HCT116 (cell line): ENCODE data around the gene TNNI3. TPM values are rescaled to one million over a fixed set of nuclear protein-coding genes. Genes with fewer than 3 reads are reported as not detected.

ENCODE experiments used
- ATAC-seq: fragments of 200-7000 bp; cut with Tn5 transposase; 2 replicates; pipeline ENCODE4 v1.9.1; 2020; ENCODE audit warnings: mild to moderate bottlenecking, moderate library complexity
- BruUV-seq: library from RNA; stranded (reverse); fragments of 400-500 nt; replicated peaks from 2 replicates; lab custom pipeline; 2021; lab: Mats Ljungman, UMichigan
- CTCF ChIA-PET: fragments of 300-600 bp; sonication (Branson Sonifier 250); formaldehyde crosslinking; loops from one replicate; lab custom pipeline; 2021; ENCODE audit warnings: antibody characterized with exemption; lab: Charles Lee
- POLR2A ChIA-PET: fragments of 300-600, 350-600 bp; sonication (Branson Sonifier 250); formaldehyde crosslinking; loops from one replicate; lab custom pipeline; 2021; ENCODE audit warnings: antibody characterized with exemption; lab: Charles Lee
- RAD21 ChIA-PET, 2 experiments: fragments of 300-600 bp; sonication (Branson Sonifier 250); formaldehyde crosslinking; loops; one replicate each; lab custom pipeline; 2023; ENCODE audit warnings: low total read pairs in 2 of 2; ENCODE audit not compliant: uncharacterized antibody in 2 of 2, unreplicated experiment in 2 of 2, low non-redundant PET in 1 of 2; lab: Charles Lee
- DNase-seq: peaks from one replicate; pipeline ENCODE4 v3.0.0-alpha.2; 2010; ENCODE audit warnings: low read depth, low spot score
- H2AFZ ChIP-seq: fragments of 200-600 bp; shearing (Covaris generic), sonication (generic); 2 replicates; pipeline ENCODE4 v1.6.1; 2017; ENCODE audit warnings: low read depth, mixed run types, mixed read lengths, antibody characterized with exemption, low read length; ENCODE audit not compliant: poor library complexity, severe bottlenecking
- H3K27ac ChIP-seq: 2 replicates; pipeline ENCODE4 v1.5.1; 2012; ENCODE audit warnings: low read depth, low read length
- H3K27me3 ChIP-seq: fragments of 200-600 bp; sonication (generic); 2 replicates; pipeline ENCODE4 v1.6.1; 2016; ENCODE audit warnings: mixed run types, low read length, mixed read lengths; ENCODE audit not compliant: insufficient read depth
- H3K36me3 ChIP-seq, 2 experiments: fragments of 200-500 bp in 1 of 2; fragments of 200-600 bp in 1 of 2; sonication (Bioruptor generic) in 1 of 2; sonication (generic) in 1 of 2; 2 replicates each; pipeline versions ENCODE4 v1.5.1 to v1.6.1; 2014 to 2016; ENCODE audit warnings: low read length in 2 of 2, inconsistent platforms in 1 of 2, mixed read lengths in 1 of 2, mixed run types in 1 of 2; ENCODE audit not compliant: insufficient read depth in 2 of 2, control insufficient read depth in 1 of 2
- H3K4me1 ChIP-seq, 2 experiments: fragments of 200-600 bp in 1 of 2; sonication (generic) in 1 of 2; 2 replicates each; pipeline versions ENCODE4 v1.5.1 to v1.6.1; 2012 to 2017; ENCODE audit warnings: low read length in 2 of 2, inconsistent platforms in 1 of 2, mild to moderate bottlenecking in 1 of 2, mixed read lengths in 1 of 2, mixed run types in 1 of 2, moderate library complexity in 1 of 2; ENCODE audit not compliant: insufficient read depth in 2 of 2, control insufficient read depth in 1 of 2
- H3K4me2 ChIP-seq: fragments of 200-600 bp; sonication (generic); 2 replicates; pipeline ENCODE4 v1.6.1; 2017; ENCODE audit warnings: mixed run types, low read length, mixed read lengths
- H3K4me3 ChIP-seq, 2 experiments: fragments of 200-600 bp in 1 of 2; sonication (generic) in 1 of 2; replicated peaks in 1 of 2; 2 replicates each; pipeline ENCODE4 v1.5.1; 2011 to 2016; ENCODE audit warnings: low read length in 2 of 2, control low read depth in 1 of 2, low read depth in 1 of 2, mild to moderate bottlenecking in 1 of 2, mixed read lengths in 1 of 2, mixed run types in 1 of 2
- H3K79me2 ChIP-seq: fragments of 200-600 bp; sonication (generic); 2 replicates; pipeline ENCODE4 v1.6.1; 2017; ENCODE audit warnings: mild to moderate bottlenecking, mixed run types, low read length, moderate library complexity, mixed read lengths; ENCODE audit not compliant: insufficient read depth
- H3K9ac ChIP-seq: fragments of 200-600 bp; sonication (generic); 2 replicates; pipeline ENCODE4 v1.6.1; 2016; ENCODE audit warnings: low read length, mixed read lengths
- H3K9me2 ChIP-seq: fragments of 200-600 bp; sonication (generic), shearing (Covaris generic); 2 replicates; pipeline ENCODE4 v1.6.1; 2017; ENCODE audit warnings: mixed run types, mild to moderate bottlenecking, moderate library complexity; ENCODE audit not compliant: insufficient read depth
- H3K9me3 ChIP-seq, 2 experiments: fragments of 200-500 bp in 1 of 2; fragments of 200-600 bp in 1 of 2; sonication (Bioruptor generic) in 1 of 2; sonication (generic) in 1 of 2; 2 replicates each; pipeline ENCODE4 v1.6.1; 2014 to 2017; ENCODE audit warnings: low read length in 2 of 2, mixed read lengths in 2 of 2, inconsistent platforms in 1 of 2, low read depth in 1 of 2, mild to moderate bottlenecking in 1 of 2, mixed run types in 1 of 2, moderate library complexity in 1 of 2; ENCODE audit not compliant: control insufficient read depth in 1 of 2, insufficient read depth in 1 of 2
- H4K20me1 ChIP-seq: fragments of 200-600 bp; sonication (generic), shearing (Covaris generic); 2 replicates; pipeline ENCODE4 v1.6.1; 2017; ENCODE audit warnings: mixed run types, mild to moderate bottlenecking, moderate library complexity; ENCODE audit not compliant: insufficient read depth
- CBX3 ChIP-seq: IDR thresholded peaks from 2 replicates; pipeline ENCODE4 v1.6.1; 2012; ENCODE audit warnings: low read depth
- CTCF ChIP-seq, 3 experiments: fragments of 200-600 bp in 1 of 3; sonication (generic) in 1 of 3; IDR thresholded peaks in 2 of 3; conservative IDR thresholded peaks in 1 of 3; 2 replicates each; pipeline ENCODE4 v1.5.1; 2012 to 2017; ENCODE audit warnings: low read depth in 2 of 3, low read length in 2 of 3, antibody characterized with exemption in 1 of 3, borderline replicate concordance in 1 of 3, control low read depth in 1 of 3, mild to moderate bottlenecking in 1 of 3, mixed read lengths in 1 of 3, mixed run types in 1 of 3, moderate library complexity in 1 of 3; ENCODE audit not compliant: insufficient read depth in 1 of 3
- EZH2 ChIP-seq: fragments of 200-600 bp; sonication (generic); IDR thresholded peaks from 2 replicates; pipeline ENCODE4 v1.6.1; 2017; ENCODE audit warnings: antibody characterized with exemption, mixed run types
- JUND ChIP-seq: IDR thresholded peaks from 2 replicates; pipeline ENCODE4 v1.6.1; 2012
- RAD21 ChIP-seq: IDR thresholded peaks from 2 replicates; pipeline ENCODE4 v1.6.1; 2012; ENCODE audit warnings: low read depth, mild to moderate bottlenecking
- SIN3A ChIP-seq: IDR thresholded peaks from 2 replicates; pipeline ENCODE4 v1.6.1; 2012; ENCODE audit warnings: low read depth
- SP1 ChIP-seq: IDR thresholded peaks from 2 replicates; pipeline ENCODE4 v1.6.1; 2012; ENCODE audit warnings: low read depth
- TCF7L2 ChIP-seq: IDR thresholded peaks from 2 replicates; pipeline ENCODE4 v1.7.0; 2011; ENCODE audit warnings: borderline replicate concordance, inconsistent platforms; ENCODE audit not compliant: insufficient read depth, insufficient read length; ENCODE audit errors: extremely low read depth
- YY1 ChIP-seq: IDR thresholded peaks from 2 replicates; pipeline ENCODE4 v1.6.1; 2011; ENCODE audit warnings: low read length, low read depth, moderate library complexity, mild to moderate bottlenecking; ENCODE audit not compliant: insufficient replicate concordance; ENCODE audit errors: extremely low read depth
- intact Hi-C: fragments of 100-400 bp; cut with micrococcal nuclease; formaldehyde crosslinking; loops from 2 replicates; pipeline ENCODE4 v1.10.0; 2022
- total RNA-seq: library from RNA; stranded (reverse); gene quantifications from one replicate; pipeline ENCODE4 v1.2.1, GENCODE V29; 2021; ENCODE audit not compliant: unreplicated experiment
- TF ChIP-seq, protein P1 (sequence below): IDR thresholded peaks from 2 replicates; pipeline ENCODE4 v1.6.1; 2012

TNNI3 gene
- total RNA-seq, 1 experiment from 2014 or later: 42.1 TPM

- Histone ChIP-seq H3K4me2 (no peak overlapping the region), H3K4me1 (no peaks in the 10 kb centered on the region), H3K4me3 (no peak overlapping the region), H3K36me3 (peaks cover 3 to 10% of the 10 kb centered on the region in 2 experiments; a peak in 3 of 4 replicates), H3K27ac (no peak overlapping the region), H3K27me3 (no peaks in the 10 kb centered on the region), H3K9me2 (no peaks in the 10 kb centered on the region), H4K20me1 (no peaks in the 10 kb centered on the region), H2AFZ (no peak overlapping the region), H3K9me3 (no peaks in the 10 kb centered on the region), H3K79me2 (no peaks in the 10 kb centered on the region), H3K9ac (no peak overlapping the region)
- TF ChIP-seq TCF7L2 (no peak), JUND (no peak), CBX3 (no peak), SP1 (no peak), SIN3A (no peak), EZH2 (no peak)
- TF ChIP-seq, protein P1, sequence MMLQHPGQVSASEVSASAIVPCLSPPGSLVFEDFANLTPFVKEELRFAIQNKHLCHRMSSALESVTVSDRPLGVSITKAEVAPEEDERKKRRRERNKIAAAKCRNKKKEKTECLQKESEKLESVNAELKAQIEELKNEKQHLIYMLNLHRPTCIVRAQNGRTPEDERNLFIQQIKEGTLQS: no peak
- ChIA-PET POLR2A (interaction anchor here (0.7 to 0.9 kb wide), 2 partner anchors 8 to 14 kb away, joined by 3 read pairs; no protein-coding TSS in a partner anchor), RAD21 (no interaction called here), CTCF (no interaction called here)
- BruUV-seq: no TSS peak
- ATAC-seq: peak; percentile 67
- DNase-seq: no peak
- intact Hi-C loops: no loop called here
Observed at GRCh38 chr19:55197528-55197927, 40.0 kb upstream of the TNNI3 start.

DNA sequence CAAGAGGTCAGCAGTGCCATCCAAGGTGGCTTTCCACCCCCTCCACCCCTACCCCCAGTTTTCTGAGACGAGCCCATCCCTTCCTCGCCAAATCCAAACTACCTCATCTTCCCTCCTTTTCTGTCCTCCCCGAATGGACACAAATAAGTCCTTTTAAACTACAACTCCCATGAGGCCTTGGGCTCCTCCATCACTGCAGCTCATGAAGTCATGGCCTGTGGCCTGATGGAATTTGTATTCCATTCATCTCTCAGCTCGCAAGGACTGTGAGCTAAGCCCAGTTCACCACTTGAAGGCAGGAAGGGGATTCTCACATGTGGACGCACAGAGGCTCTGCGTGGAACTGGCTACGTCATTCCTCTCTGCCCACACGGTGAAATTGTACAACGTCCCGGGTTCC, 39.3 kb upstream of the TNNI3 start:
- ChIA-PET POLR2A (interaction anchor here (0.9 kb wide), 1 partner anchor 14 kb away, joined by 3 read pairs; no protein-coding TSS in a partner anchor), RAD21 (no interaction called here), CTCF (no interaction called here)
- Histone ChIP-seq H3K4me1 (no peaks in the 10 kb centered on the region), H3K4me3 (no peak overlapping the region), H3K9me3 (no peaks in the 10 kb centered on the region), H2AFZ (no peak overlapping the region), H3K27ac (no peak overlapping the region), H3K27me3 (no peaks in the 10 kb centered on the region), H3K4me2 (no peak overlapping the region), H3K9me2 (no peaks in the 10 kb centered on the region), H3K79me2 (no peaks in the 10 kb centered on the region), H3K9ac (no peak overlapping the region), H3K36me3 (peaks cover 3 to 7% of the 10 kb centered on the region in 2 experiments; a peak in 3 of 4 replicates), H4K20me1 (no peaks in the 10 kb centered on the region)
- DNase-seq (no peak), ATAC-seq (peak; percentile 60)
- TF ChIP-seq YY1: peak; percentile 11
- no peak for TF ChIP-seq RAD21
- TF ChIP-seq SIN3A: no peak
- no peak for TF ChIP-seq CTCF (IDR thresholded peaks at IDR 0.05 in 2 of 3, conservative IDR thresholded peaks at IDR 0.05 in 1 of 3; ENCODE audit: borderline replicate concordance in 1 of 3, insufficient read depth in 1 of 3, low read depth in 2 of 3, low read length in 2 of 3)
- intact Hi-C loops: no loop called here
- BruUV-seq: no TSS peak
